Forelimb muscle (tissue), 1 donor: ENCODE measurements around the gene TOMM70. TPM values are rescaled to one million over a fixed set of nuclear protein-coding genes. Genes with fewer than 3 reads are reported as not detected.

Experiments used
- DNase-seq: peaks from one replicate; pipeline ENCODE4 v3.0.0-alpha.2; 2013; ENCODE audit warnings: low read depth
- polyA plus RNA-seq: library from polyadenylated mRNA; unstranded; fragments of 120-200 nt; gene quantifications from one replicate; pipeline ENCODE4 v1.2.1, GENCODE V29; 2013; ENCODE audit not compliant: insufficient read length

TOMM70 gene
- polyA plus RNA-seq, 1 donor: 55.9 TPM

GRCh38 chr3:100411091-100411982 is 10.4 kb upstream of the TOMM70 start:
- no peak for DNase-seq

DNA sequence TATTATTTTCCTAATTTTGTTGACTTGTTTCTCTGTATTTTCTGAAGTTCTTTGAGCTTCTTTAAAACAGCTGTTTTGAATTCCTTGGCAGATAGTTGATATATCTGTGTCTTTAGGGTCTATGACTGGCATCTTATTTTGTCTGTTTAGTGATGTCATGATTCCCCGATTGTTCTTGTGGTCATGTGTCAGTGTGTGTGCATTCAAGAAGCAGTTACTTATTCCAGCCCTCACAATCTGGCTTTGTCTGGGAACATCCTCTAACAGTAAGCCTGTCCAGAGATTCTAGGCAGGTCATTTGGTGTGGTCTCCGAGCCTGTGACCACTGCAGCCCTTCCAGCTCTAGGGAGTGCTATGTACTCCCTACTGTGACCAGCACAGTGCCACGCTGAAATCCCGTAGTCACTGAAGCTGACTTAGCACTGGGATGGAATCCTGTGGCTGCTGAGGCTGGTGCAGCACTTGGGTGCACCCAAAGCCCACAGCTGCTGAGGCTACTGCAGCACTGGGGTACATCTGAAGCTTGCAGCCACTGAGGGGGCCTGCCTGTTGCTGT is 7.2 kb upstream of the TOMM70 start:
- no peak for DNase-seq

DNA sequence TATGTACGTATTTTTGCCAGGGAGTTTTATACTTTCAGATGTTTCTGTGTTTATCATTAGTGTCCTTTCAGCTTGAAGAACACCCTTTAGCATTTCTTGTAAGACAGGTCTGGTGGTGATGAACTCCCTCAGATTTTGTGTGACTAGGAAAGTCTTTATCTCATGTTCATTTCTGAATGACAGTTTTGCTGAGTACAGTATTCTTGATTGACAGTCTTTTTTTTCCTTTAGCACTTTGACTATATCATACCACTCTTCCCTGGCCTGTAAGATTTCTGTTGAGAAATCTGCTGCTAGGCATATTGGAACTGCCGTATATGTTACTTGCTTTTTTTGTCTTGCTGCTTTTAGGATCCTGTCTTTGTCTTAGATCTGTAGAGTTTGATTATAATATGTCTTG is 6.3 kb upstream of the TOMM70 start:
- DNase-seq: no peak

- DNase-seq: no peak
Observed at GRCh38 chr3:100404250-100404548, 3.3 kb upstream of the TOMM70 start.

GRCh38 chr3:100403362-100404249 is 2.7 kb upstream of the TOMM70 start:
- DNase-seq: no peak

- no peak for DNase-seq
Observed at GRCh38 chr3:100402891-100403290, 2.0 kb upstream of the TOMM70 start.

DNA sequence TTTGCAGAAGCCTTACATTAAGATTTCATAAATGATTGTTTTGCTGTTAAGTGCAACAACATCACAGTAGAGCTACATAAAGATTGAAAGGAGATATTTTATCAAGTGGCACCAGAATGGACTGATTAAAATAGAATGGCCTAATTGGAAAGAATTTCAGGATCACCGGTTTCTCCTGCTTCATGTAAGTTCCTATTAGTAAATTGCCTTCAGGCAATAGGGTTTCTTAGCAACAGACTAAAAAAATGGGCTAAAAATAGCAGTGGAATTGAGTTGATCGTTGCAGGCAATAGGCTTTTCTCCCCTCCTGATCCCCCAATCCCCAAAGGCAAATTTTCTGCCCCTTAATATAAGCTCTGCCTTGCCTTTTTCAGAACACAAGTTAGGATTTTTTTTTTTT is 1.4 kb upstream of the TOMM70 start:
- DNase-seq: peak; percentile 62

DNA sequence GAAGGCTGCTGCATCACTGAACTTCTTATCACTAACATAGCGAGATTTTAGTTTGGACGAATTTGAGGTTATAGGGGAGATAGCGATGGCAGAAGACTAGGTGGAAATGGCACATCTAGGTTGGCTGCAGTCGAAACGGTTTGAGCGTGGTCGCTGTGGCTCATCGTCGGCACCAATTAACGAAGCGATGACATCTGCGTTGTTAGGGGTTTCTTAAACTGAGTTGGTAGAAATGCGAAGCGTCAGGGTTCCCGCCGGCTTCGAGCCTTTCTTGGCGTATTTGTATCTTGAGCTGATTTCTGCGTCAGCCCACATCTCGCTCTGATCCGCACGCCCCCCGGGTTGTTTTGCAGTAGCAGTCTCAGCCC is 769 bp upstream of the TOMM70 start:
- no peak for DNase-seq

DNA sequence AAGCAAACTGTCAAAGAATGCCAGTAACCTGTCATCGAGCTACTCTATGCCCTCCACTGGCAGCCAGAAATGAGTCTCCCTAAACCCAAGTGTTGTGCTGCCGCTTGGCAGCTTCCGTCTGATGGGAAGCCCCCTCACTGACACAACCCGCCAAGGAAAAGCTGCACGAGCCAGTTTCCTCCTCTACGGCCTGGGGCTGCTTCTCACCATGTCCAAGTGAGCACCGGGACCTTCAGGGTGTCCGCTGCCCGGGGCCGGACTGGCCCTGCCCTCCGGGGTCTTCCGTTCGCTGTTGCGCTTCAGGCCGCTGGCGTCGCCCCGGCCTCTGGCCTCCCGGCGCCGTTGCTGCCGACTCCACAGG is 490 bp downstream of the TOMM70 start:
- DNase-seq: no peak

- no peak for DNase-seq
Observed at GRCh38 chr3:100399341-100400071, 1.4 kb downstream of the TOMM70 start.

GRCh38 chr3:100396967-100397366 is 3.9 kb downstream of the TOMM70 start:
- DNase-seq: no peak

- DNase-seq: no peak
Observed at GRCh38 chr3:100395679-100396431, 5.0 kb downstream of the TOMM70 start.

GRCh38 chr3:100389025-100389424 is 11.9 kb downstream of the TOMM70 start:
- no peak for DNase-seq

DNA sequence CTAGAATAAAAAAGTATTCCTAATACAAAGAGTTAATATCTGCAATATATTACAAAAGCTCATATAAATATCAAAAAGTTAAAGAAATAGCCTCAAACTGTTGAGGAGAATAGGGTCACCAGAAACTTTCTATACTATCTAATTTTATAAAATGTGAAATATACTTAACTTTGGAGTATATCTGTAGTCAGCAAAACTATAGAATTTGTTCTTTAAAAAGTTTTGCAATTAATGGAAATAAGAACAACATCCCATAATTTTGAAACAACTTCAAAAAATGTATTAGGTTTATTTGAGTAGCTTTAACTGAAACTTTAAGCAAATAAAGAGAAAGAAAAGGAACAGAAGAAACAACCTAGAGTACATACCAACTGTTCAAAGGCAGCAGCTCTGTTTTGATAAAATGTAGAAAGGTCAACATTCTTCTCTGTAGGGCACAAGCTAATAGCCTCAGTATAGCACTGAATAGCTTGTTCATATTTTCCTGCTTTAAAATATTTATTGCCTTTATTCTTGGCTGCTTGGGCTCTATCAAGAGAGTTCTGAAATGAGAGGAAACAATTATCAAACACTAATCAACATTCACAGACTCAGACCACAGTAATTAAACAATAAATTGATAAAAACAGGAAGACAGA is 14.3 kb downstream of the TOMM70 start:
- DNase-seq: no peak

- no peak for DNase-seq
Observed at GRCh38 chr3:100384733-100385525, 16.0 kb downstream of the TOMM70 start.

GRCh38 chr3:100376301-100376700 is 24.6 kb downstream of the TOMM70 start:
- DNase-seq: no peak

DNA sequence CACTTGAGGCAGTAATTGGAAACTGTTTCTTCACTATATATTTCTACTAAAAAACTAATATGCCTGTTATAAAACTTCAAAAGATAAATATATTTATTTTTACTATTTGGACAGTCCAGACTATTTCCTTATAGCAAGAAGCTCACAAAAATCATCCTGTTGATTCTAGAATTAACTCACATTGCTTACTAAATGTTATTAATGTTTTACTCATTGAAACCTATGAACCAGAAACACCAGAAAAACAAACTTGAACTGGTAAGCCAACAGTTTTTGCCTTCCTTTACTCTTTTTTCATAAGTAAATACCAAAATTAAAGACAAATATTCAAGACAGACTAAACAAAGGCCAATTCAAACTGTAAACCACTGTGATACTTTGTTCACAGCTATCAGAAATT is 26.4 kb downstream of the TOMM70 start:
- no peak for DNase-seq

- no peak for DNase-seq
Observed at GRCh38 chr3:100370756-100371155, 30.1 kb downstream of the TOMM70 start.

DNA sequence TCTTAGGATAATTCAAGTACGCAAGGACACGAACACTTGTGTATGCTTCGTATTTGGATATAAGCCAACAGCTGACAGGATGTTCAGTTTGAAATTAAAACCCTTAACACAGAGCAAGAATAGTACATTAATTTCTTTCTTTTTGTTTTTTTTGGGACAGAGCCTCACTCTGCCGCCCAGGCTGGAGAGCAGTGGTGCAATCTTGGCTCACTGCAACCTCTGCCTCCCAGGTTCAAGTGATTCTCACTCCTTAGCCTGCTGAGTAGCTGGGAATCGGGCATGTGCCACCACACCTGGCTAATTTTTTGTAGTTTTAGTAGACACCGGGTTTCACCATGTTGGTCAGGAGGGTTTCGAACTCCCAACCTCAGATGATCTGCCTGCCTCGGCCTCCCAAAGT is 32.4 kb downstream of the TOMM70 start:
- DNase-seq: no peak

DNA sequence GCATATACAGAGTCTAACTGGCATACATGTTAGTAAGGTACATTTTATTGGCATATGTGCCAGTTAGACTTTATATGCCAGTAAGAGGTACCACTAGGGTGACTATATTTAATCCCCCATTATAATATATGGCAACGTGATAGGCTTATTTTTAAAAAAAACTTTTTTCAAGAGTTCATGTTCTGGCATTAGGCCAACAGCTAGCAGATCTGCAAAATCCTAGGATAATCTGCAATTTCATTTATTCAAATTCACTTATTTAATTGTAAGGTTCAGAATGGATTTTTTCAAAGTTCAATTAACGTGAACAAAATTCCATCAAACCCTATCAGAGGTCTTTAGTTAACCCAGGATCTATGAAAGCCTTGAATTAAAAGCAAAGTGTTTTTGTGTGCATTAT is 34.5 kb downstream of the TOMM70 start:
- DNase-seq: no peak
